ENCODE measurements around the gene ZNF598. TPM values are rescaled to one million over a fixed set of nuclear protein-coding genes. Genes with fewer than 3 reads are reported as not detected.

Gene ZNF598
- total and polyA plus RNA-seq, 2 of the 13 experiments (the other 11 are each of a cell fraction or from before 2014, with no cell fraction given), result 13.5 to 14.2 TPM

- H3K4me3 ChIP-seq (replicated peaks in 1 of 3; ENCODE audit: insufficient read depth in 1 of 3, low read depth in 2 of 3, low read length in 3 of 3), result peak overlapping the region; percentile 36 to 70 (median 46); a peak in 5 of 6 replicates
- peaks cover 3 to 6% of the 10 kb centered on the region in 2 experiments; a peak in 4 of 5 replicates for H3K36me3 ChIP-seq (replicated peaks in 1 of 2; ENCODE audit: control insufficient read depth in 1 of 2, insufficient read depth in 2 of 2, low read length in 2 of 2)
- H3K9me3 ChIP-seq (ENCODE audit: low read length), result no peaks in the 10 kb centered on the region
- H3K4me2 ChIP-seq (ENCODE audit: low read depth, low read length), result peak overlapping the region; percentile 87
- H3K79me2 ChIP-seq (ENCODE audit: insufficient read depth, low read length), result no peaks in the 10 kb centered on the region
- FAIRE-seq (no peak), ATAC-seq (no peak), DNase-seq (ENCODE audit: low spot score) (no peak)
- CTCF ChIA-PET (ENCODE audit: low intra/inter-chr PET ratio, low total read pairs), result no interaction called here
- in situ Hi-C loops (cut with HindIII; ENCODE audit: extremely low pct_ligation_motif_present, low pct_unique_long_range_greater_than_20kb), result no loop called here
- peaks cover 98% of the 10 kb centered on the region for H3K4me1 ChIP-seq (ENCODE audit: insufficient read depth, low read length)
- H3K27me3 ChIP-seq (ENCODE audit: control insufficient read depth in 1 of 2, insufficient read depth in 2 of 2, low read length in 2 of 2), result no peaks in the 10 kb centered on the region
- intact Hi-C loops (cut with micrococcal nuclease; ENCODE audit: unreplicated experiment), result no loop called here
- 76% methylated on average over 18 of the region's 47 CpGs for WGBS (ENCODE audit: low lambda C conversion rate)
- no peaks in the 10 kb centered on the region for H4K20me1 ChIP-seq (ENCODE audit: insufficient read depth, low read length)
- POLR2A ChIA-PET, result interaction anchor here (0.6 to 4.6 kb wide), 20 partner anchors 9 to 216 kb away, joined by 3 to 67 read pairs (median 5); partner anchors contain the start of genes ECI1, NHERF2, NTHL1 and PKD1
- BruUV-seq (replicated peaks), result no TSS peak
- H2AFZ ChIP-seq (ENCODE audit: low read length), result no peak overlapping the region
- H3K27ac ChIP-seq (ENCODE audit: extremely low read length, insufficient read depth, low read length), result peak overlapping the region; percentile 90
- peak overlapping the region; percentile 75 for H3K9ac ChIP-seq (ENCODE audit: insufficient read depth, low read depth, low read length)
- TF ChIP-seq SSRP1 (CRISPR knock-in tag; IDR thresholded peaks at IDR 0.05) (no peak), HNRNPH1 (optimal IDR thresholded peaks at IDR 0.05; ENCODE audit: low read depth, low read length) (no peak), IRX3 (CRISPR knock-in tag; IDR thresholded peaks at IDR 0.05; ENCODE audit: borderline replicate concordance, low read depth) (0 out of 2 replicates have a peak, but pooled peaks have one; percentile 35), HOXA3 (CRISPR knock-in tag; IDR thresholded peaks at IDR 0.05) (0 out of 2 replicates have a peak, but pooled peaks have one; percentile 5), AGO1 (IDR thresholded peaks at IDR 0.05; ENCODE audit: low read depth, low read length, poor library complexity, severe bottlenecking) (peak; percentile 50), NFKB2 (CRISPR knock-in tag; IDR thresholded peaks at IDR 0.05; ENCODE audit: borderline replicate concordance) (peak; percentile 10; the same call in 1 of the 2 replicates), KDM2A (CRISPR knock-in tag; IDR thresholded peaks at IDR 0.05; ENCODE audit: borderline replicate concordance, low read depth) (no peak), ARID2 (CRISPR knock-in tag; IDR thresholded peaks at IDR 0.05; ENCODE audit: borderline replicate concordance) (no peak), ZC3H13 (CRISPR knock-in tag; IDR thresholded peaks at IDR 0.05) (peak; percentile 14), ZBTB34 (CRISPR knock-in tag; IDR thresholded peaks at IDR 0.05) (peak; percentile 45; the same call in 1 of the 2 replicates), AGO2 (optimal IDR thresholded peaks at IDR 0.05; ENCODE audit: low read depth, low read length) (peak; percentile 61), GZF1 (CRISPR knock-in tag; IDR thresholded peaks at IDR 0.05) (no peak), ZNF776 (CRISPR knock-in tag; IDR thresholded peaks at IDR 0.05) (no peak), ZNF644 (CRISPR knock-in tag; IDR thresholded peaks at IDR 0.05; ENCODE audit: low read depth) (no peak), ZNF687 (CRISPR knock-in tag; IDR thresholded peaks at IDR 0.05) (peak; percentile 48; the same call in 1 of the 2 replicates), ZMAT3 (CRISPR knock-in tag; conservative IDR thresholded peaks at IDR 0.05) (0 out of 2 replicates have a peak, but pooled peaks have one; percentile 55), MIER3 (CRISPR knock-in tag; IDR thresholded peaks at IDR 0.05; ENCODE audit: borderline replicate concordance) (no peak), NFATC3 (CRISPR knock-in tag; IDR thresholded peaks at IDR 0.05) (no peak), ZNF75D (CRISPR knock-in tag; IDR thresholded peaks at IDR 0.05; ENCODE audit: borderline replicate concordance) (no peak)
Observed at GRCh38 chr16:2036200-2036966, 26.8 kb upstream of the ZNF598 start.

Measured in HepG2 (cell line).